ENCODE data around the gene C4B.
"Not testable (repeated sequence)": the region's sequence is repeated elsewhere in the genome, so short reads cannot be mapped to it uniquely, and the experiment has no call there.

C4B gene

DNA sequence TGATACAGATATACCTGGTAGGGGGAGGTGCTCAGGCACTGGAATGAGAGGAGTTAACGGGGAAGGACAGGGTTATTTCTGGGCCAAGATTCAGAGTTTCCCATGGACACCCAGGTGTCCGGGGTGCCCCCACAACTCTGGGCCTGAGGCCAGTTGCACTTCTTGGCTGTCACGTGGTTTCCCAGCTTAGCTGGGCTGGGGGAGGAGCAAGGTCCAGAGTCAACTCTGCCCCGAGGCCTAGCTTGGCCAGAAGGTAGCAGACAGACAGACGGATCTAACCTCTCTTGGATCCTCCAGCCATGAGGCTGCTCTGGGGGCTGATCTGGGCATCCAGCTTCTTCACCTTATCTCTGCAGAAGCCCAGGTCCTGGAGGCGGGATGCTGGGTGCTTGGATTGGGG is at the start of gene C4B:
C4B (plus strand) TSS at position 249 of the 400 bp plus-strand sequence; CDS start at position 300, 51 bp downstream.
- H3K27me3 Mint-ChIP-seq (ENCODE audit: low read depth, poor library complexity); H3K4me3 Mint-ChIP-seq; H3K4me1 Mint-ChIP-seq; DNase-seq; H3K9me3 Mint-ChIP-seq; H3K27ac Mint-ChIP-seq; H3K36me3 Mint-ChIP-seq (ENCODE audit: low read depth): not testable (repeated sequence)

DNA sequence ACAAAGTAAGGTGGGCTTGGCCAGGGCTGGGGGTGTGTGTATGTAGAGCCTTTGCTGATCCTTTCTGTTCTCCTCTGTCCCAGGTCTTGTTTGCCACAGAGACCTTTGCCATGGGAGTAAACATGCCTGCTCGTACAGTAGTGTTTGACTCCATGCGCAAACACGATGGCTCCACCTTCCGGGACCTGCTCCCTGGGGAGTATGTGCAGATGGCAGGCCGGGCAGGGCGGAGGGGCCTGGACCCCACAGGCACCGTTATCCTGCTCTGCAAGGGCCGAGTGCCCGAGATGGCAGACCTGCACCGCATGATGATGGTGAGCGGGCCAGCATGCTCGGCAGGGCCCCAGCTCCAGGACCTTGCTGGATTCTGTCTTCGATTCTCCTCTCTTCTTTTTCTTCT is 48.9 kb upstream of the C4B start:
- no peak overlapping the region for H3K4me3 Mint-ChIP-seq
- H3K9me3 Mint-ChIP-seq, result no peaks in the 10 kb centered on the region
- DNase-seq, result no peak
- TF ChIP-seq, protein P1, sequence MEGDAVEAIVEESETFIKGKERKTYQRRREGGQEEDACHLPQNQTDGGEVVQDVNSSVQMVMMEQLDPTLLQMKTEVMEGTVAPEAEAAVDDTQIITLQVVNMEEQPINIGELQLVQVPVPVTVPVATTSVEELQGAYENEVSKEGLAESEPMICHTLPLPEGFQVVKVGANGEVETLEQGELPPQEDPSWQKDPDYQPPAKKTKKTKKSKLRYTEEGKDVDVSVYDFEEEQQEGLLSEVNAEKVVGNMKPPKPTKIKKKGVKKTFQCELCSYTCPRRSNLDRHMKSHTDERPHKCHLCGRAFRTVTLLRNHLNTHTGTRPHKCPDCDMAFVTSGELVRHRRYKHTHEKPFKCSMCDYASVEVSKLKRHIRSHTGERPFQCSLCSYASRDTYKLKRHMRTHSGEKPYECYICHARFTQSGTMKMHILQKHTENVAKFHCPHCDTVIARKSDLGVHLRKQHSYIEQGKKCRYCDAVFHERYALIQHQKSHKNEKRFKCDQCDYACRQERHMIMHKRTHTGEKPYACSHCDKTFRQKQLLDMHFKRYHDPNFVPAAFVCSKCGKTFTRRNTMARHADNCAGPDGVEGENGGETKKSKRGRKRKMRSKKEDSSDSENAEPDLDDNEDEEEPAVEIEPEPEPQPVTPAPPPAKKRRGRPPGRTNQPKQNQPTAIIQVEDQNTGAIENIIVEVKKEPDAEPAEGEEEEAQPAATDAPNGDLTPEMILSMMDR (IDR thresholded peaks at IDR 0.05), result no peak
- H3K4me1 Mint-ChIP-seq, result peaks cover 9% of the 10 kb centered on the region
- no peaks in the 10 kb centered on the region for H3K27me3 Mint-ChIP-seq (ENCODE audit: low read depth, poor library complexity)
- H3K36me3 Mint-ChIP-seq (ENCODE audit: low read depth), result peaks cover 51% of the 10 kb centered on the region
- H3K27ac Mint-ChIP-seq, result no peak overlapping the region

DNA sequence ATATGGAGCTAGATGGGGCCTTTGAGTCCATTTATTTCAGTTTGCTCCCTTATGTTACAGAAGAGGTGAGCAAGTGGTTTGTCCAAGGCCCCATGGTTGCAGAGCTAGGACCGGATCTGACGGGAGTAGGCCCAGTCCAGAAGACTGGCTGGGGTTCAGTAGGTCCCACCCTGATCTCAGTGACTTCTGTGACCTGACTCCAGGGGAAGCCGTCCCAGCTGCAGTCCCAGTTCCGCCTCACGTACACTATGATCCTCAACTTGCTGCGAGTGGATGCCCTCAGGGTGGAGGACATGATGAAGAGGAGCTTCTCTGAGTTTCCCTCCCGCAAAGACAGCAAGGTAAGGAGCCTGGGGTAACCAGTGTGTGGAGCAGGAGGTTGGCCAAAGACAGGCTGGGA is 48.1 kb upstream of the C4B start:
- Mint-ChIP-seq H3K9me3 (no peaks in the 10 kb centered on the region), H3K27ac (no peak overlapping the region), H3K27me3 (ENCODE audit: low read depth, poor library complexity) (no peaks in the 10 kb centered on the region), H3K36me3 (ENCODE audit: low read depth) (peaks cover 43% of the 10 kb centered on the region), H3K4me3 (no peak overlapping the region), H3K4me1 (peaks cover 15% of the 10 kb centered on the region)
- TF ChIP-seq, protein P1 (IDR thresholded peaks at IDR 0.05), result no peak
- no peak for DNase-seq

DNA sequence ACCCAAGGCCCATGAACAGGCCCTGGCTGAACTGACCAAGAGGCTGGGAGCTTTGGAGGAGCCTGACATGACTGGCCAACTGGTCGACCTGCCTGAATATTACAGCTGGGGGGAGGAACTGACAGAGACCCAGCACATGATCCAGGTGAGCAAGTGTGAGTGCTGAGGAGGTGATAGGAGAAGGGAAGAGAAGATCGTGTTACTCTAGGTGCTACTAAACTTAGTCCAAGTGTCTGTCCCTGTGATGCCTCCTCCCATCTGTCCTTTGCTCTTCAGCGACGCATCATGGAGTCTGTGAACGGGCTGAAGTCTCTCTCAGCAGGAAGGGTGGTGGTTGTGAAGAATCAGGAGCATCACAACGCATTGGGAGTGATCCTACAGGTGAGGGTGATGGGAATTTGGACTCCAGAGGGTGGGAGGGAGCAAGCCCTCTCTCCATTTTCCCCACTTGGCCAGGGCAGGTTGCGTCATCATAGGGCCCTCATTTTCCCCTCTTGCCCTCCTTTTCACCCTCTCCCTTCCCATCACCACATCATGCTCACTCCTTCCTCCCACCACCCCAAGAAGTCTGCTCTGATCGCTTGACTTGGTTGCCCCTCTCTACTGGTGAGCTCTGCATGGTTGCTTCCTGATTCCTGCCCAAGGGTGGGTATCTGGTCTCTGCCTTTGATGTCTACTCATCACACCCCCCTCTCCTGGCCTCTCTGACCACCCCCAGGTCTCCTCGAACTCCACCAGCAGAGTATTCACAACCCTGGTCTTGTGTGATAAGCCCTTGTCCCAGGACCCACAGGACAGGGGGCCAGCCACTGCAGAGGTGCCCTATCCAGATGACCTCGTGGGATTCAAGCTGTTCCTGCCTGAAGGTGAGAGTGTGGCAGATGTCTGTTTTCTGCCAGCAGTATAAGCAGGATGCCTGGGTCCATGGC is 47.3 kb upstream of the C4B start:
- Mint-ChIP-seq H3K36me3 (ENCODE audit: low read depth) (peaks cover 35% of the 10 kb centered on the region), H3K4me3 (no peak overlapping the region), H3K9me3 (no peaks in the 10 kb centered on the region), H3K27me3 (ENCODE audit: low read depth, poor library complexity) (no peaks in the 10 kb centered on the region), H3K27ac (no peak overlapping the region), H3K4me1 (peaks cover 20% of the 10 kb centered on the region)
- no peak for DNase-seq
- TF ChIP-seq, protein P1 (IDR thresholded peaks at IDR 0.05), result no peak

DNA sequence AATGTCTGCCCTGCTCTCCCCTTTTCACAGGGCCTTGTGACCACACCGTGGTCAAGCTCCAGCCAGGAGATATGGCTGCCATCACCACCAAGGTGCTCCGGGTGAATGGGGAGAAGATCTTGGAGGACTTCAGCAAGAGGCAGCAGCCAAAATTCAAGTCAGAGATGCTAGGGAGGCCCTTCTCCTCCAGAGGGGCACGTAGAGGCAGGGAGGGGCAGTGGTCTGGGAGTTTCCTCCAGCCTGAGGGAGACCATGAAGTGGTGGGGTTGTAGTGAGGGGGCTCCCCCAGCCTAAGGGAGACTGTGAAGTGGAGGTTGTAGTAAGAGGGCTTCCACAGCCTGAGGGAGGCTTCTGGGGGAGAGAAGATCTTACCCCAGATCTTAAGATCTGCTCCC is 46.7 kb upstream of the C4B start:
- peaks cover 31% of the 10 kb centered on the region for H3K36me3 Mint-ChIP-seq (ENCODE audit: low read depth)
- H3K27ac Mint-ChIP-seq, result peak overlapping the region; percentile 71
- H3K4me1 Mint-ChIP-seq, result peaks cover 25% of the 10 kb centered on the region
- no peak for DNase-seq
- no peak overlapping the region for H3K4me3 Mint-ChIP-seq
- no peaks in the 10 kb centered on the region for H3K27me3 Mint-ChIP-seq (ENCODE audit: low read depth, poor library complexity)
- TF ChIP-seq, protein P1 (IDR thresholded peaks at IDR 0.05), result no peak
- no peaks in the 10 kb centered on the region for H3K9me3 Mint-ChIP-seq

DNA sequence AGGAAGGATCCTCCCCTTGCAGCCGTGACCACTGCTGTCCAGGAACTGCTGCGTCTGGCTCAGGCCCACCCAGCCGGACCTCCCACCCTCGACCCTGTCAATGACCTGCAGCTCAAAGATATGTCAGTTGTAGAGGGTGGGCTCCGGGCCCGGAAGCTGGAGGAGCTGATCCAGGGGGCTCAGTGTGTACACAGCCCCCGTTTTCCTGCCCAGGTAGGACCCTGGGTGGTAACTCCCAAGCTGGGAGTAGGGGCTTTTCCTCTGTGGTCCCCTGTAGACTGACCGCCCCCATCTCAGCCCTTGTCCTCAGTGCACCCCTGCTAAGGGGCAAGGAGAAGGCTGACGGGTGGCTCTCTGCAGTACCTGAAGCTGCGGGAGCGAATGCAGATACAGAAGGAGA is 46.3 kb upstream of the C4B start:
- H3K27ac Mint-ChIP-seq, result no peak overlapping the region

More for the DNA sequence above, 46.3 kb upstream of the C4B start:
- peaks cover 29% of the 10 kb centered on the region for H3K4me1 Mint-ChIP-seq
- no peaks in the 10 kb centered on the region for H3K9me3 Mint-ChIP-seq
- no peak for DNase-seq
- no peaks in the 10 kb centered on the region for H3K27me3 Mint-ChIP-seq (ENCODE audit: low read depth, poor library complexity)
- H3K36me3 Mint-ChIP-seq (ENCODE audit: low read depth), result peaks cover 33% of the 10 kb centered on the region
- H3K4me3 Mint-ChIP-seq, result no peak overlapping the region
- TF ChIP-seq, protein P1 (IDR thresholded peaks at IDR 0.05), result no peak

Measured in nephron progenitor cell (in vitro differentiated cells).